ENCODE measurements around the gene RXYLT1.

DNA sequence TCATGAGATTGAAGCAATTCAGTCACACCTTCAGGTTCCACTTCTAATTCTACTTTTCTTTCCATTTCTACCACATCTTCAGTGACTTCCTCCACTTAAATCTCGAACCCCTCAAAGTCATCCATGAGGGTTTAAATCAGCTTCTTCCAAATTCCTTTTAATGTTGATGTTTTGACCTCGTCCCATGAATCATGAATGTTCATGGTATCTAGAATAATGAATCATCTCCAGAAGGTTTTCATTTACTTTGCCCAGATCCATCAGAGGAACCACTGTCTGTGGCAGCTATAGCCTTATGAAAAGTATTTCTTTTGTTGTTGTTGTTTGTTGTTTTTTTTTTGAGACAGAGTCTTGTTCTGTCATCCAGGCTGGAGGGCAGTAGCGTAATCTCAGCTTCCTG is 7.6 kb downstream of the RXYLT1 start:
- TF ChIP-seq, protein P1, sequence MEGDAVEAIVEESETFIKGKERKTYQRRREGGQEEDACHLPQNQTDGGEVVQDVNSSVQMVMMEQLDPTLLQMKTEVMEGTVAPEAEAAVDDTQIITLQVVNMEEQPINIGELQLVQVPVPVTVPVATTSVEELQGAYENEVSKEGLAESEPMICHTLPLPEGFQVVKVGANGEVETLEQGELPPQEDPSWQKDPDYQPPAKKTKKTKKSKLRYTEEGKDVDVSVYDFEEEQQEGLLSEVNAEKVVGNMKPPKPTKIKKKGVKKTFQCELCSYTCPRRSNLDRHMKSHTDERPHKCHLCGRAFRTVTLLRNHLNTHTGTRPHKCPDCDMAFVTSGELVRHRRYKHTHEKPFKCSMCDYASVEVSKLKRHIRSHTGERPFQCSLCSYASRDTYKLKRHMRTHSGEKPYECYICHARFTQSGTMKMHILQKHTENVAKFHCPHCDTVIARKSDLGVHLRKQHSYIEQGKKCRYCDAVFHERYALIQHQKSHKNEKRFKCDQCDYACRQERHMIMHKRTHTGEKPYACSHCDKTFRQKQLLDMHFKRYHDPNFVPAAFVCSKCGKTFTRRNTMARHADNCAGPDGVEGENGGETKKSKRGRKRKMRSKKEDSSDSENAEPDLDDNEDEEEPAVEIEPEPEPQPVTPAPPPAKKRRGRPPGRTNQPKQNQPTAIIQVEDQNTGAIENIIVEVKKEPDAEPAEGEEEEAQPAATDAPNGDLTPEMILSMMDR (conservative IDR thresholded peaks at IDR 0.05) = no peak
- no peak for TF ChIP-seq ZFX (IDR thresholded peaks at IDR 0.05)

All from C4-2B (cell line).